ENCODE measurements around the gene HSD17B12.

HSD17B12 gene

DNA sequence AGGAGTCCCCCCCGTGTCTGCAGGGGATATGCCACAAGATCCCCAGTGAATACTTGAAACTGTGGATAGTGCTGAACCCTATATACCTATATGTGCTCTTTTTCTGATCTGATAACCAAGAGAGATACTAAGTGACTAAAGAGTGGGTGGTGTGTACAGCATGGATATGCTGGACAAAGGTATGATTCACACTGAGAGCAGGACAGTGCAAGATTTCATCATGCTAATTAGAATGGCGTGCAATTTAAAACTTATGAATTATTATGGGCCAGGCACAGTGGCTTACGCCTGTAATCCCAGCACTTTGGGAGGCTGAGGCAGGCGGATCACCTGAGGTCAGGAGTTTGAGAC is 109.9 kb downstream of the HSD17B12 start:
- peaks cover 1 to 2% of the 10 kb centered on the region in 2 experiments for H3K36me3 ChIP-seq (ENCODE audit: control insufficient read depth in 1 of 2, insufficient read depth in 2 of 2, low read length in 2 of 2)
- H3K79me1 ChIP-seq (ENCODE audit: low read length): no peaks in the 10 kb centered on the region
- H3K9me3 ChIP-seq (ENCODE audit: insufficient read depth, low read depth, low read length): no peaks in the 10 kb centered on the region
- peak in 1 of 2 donors; percentile 12 for DNase-seq
- H2AK5ac ChIP-seq (ENCODE audit: low read length): no peak overlapping the region
- H3K79me2 ChIP-seq (ENCODE audit: control insufficient read depth, insufficient read depth, low read length, poor library complexity): no peaks in the 10 kb centered on the region
- H4K91ac ChIP-seq (ENCODE audit: low read depth, low read length): no peak overlapping the region
- H2BK12ac ChIP-seq (ENCODE audit: low read length): no peak overlapping the region
- no peak overlapping the region for H3K14ac ChIP-seq (ENCODE audit: low read length)
- no peak overlapping the region for H3K27ac ChIP-seq (ENCODE audit: low read depth, low read length)
- no peak overlapping the region for H2BK120ac ChIP-seq (ENCODE audit: insufficient read depth, low read length, poor library complexity)
- no peak overlapping the region for H3K4me2 ChIP-seq (ENCODE audit: low read length)
- no peak overlapping the region for H2AFZ ChIP-seq (ENCODE audit: insufficient read depth, low read length, poor library complexity)
- no peak overlapping the region for H3K9ac ChIP-seq (ENCODE audit: low read length)
- H4K12ac ChIP-seq (ENCODE audit: low read depth, low read length): no peak overlapping the region
- WGBS (ENCODE audit: extremely low coverage, insufficient coverage, insufficient read length): no CpG with 5 or more reads among the region's 4 CpGs
- H3K4ac ChIP-seq (ENCODE audit: low read depth, low read length): no peak overlapping the region
- no peak overlapping the region for H3K18ac ChIP-seq (ENCODE audit: low read length)
- H4K8ac ChIP-seq (ENCODE audit: low read depth, low read length): no peak overlapping the region
- H2BK5ac ChIP-seq (ENCODE audit: low read depth, low read length, poor library complexity): no peak overlapping the region
- H3K4me3 ChIP-seq (ENCODE audit: low read depth, low read length): no peak overlapping the region
- H3K27me3 ChIP-seq (ENCODE audit: insufficient read depth, low read length): no peaks in the 10 kb centered on the region
- no peaks in the 10 kb centered on the region for H3K4me1 ChIP-seq (ENCODE audit: control insufficient read depth in 1 of 2, insufficient read depth in 2 of 2, low read length in 2 of 2)
- no peak overlapping the region for H3K23ac ChIP-seq (ENCODE audit: low read length)

DNA sequence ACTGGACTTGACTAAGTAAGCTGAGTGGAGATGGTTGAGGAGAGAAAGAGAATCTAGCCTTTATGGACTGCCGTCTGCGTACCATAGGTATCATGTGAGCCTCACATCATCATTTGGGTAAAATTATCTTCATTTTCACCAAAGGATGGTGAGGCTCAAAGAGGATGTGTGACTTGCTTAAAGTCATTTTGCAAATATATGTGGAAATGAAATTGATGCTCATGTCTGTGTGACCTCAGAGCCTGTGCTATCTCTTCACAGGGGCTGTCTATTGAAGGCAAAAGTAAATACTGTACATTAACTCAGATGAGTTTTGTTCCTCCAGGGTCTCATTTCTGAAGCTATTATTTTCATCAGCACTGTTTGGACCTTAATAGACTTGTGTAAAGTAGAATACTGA is 116.8 kb downstream of the HSD17B12 start:
- no peak overlapping the region for H2BK5ac ChIP-seq (ENCODE audit: low read depth, low read length, poor library complexity)
- no peak overlapping the region for H3K14ac ChIP-seq (ENCODE audit: low read length)
- WGBS (ENCODE audit: extremely low coverage, insufficient coverage, insufficient read length): no CpG with 5 or more reads among the region's 2 CpGs

DNA sequence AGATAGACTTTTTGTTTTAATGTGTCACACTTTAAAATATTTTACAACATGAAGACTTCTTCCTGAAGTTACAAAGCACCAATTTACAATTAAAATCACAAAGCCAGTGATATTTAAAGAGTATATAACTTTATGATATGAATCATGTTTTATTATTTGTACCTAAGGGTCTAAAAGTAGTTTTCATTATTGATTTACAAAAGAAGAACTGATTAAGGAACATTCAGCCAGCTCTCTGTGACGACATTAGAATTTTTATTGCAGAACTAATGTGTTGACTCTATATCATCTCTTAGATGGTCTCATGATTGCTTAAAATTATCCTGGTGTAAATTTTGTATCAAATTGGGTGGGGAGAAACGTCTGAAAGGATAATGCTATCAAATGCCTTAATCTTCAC is 117.3 kb downstream of the HSD17B12 start:
- H3K18ac ChIP-seq (ENCODE audit: low read length): no peak overlapping the region
- H3K27ac ChIP-seq (ENCODE audit: low read depth, low read length): no peak overlapping the region
- no peaks in the 10 kb centered on the region for H3K9me3 ChIP-seq (ENCODE audit: insufficient read depth, low read depth, low read length)
- no peaks in the 10 kb centered on the region for H3K79me2 ChIP-seq (ENCODE audit: control insufficient read depth, insufficient read depth, low read length, poor library complexity)
- H2BK12ac ChIP-seq (ENCODE audit: low read length): no peak overlapping the region
- H3K36me3 ChIP-seq (ENCODE audit: control insufficient read depth in 1 of 2, insufficient read depth in 2 of 2, low read length in 2 of 2): peaks cover 0 to 3% of the 10 kb centered on the region in 2 experiments
- no peak overlapping the region for H4K12ac ChIP-seq (ENCODE audit: low read depth, low read length)
- H2AFZ ChIP-seq (ENCODE audit: insufficient read depth, low read length, poor library complexity): no peak overlapping the region
- DNase-seq: no peak
- no peak overlapping the region for H3K14ac ChIP-seq (ENCODE audit: low read length)
- H2BK120ac ChIP-seq (ENCODE audit: insufficient read depth, low read length, poor library complexity): no peak overlapping the region
- WGBS (ENCODE audit: extremely low coverage, insufficient coverage, insufficient read length): no CpG with 5 or more reads among the region's 2 CpGs
- H2AK5ac ChIP-seq (ENCODE audit: low read length): no peak overlapping the region
- no peak overlapping the region for H3K9ac ChIP-seq (ENCODE audit: low read length)
- H3K23ac ChIP-seq (ENCODE audit: low read length): no peak overlapping the region
- no peaks in the 10 kb centered on the region for H3K79me1 ChIP-seq (ENCODE audit: low read length)
- no peak overlapping the region for H4K91ac ChIP-seq (ENCODE audit: low read depth, low read length)
- H2BK5ac ChIP-seq (ENCODE audit: low read depth, low read length, poor library complexity): no peak overlapping the region
- no peak overlapping the region for H3K4ac ChIP-seq (ENCODE audit: low read depth, low read length)
- no peak overlapping the region for H3K4me3 ChIP-seq (ENCODE audit: low read depth, low read length)
- H3K27me3 ChIP-seq (ENCODE audit: insufficient read depth, low read length): no peaks in the 10 kb centered on the region
- H3K4me2 ChIP-seq (ENCODE audit: low read length): no peak overlapping the region
- H3K4me1 ChIP-seq (ENCODE audit: control insufficient read depth in 1 of 2, insufficient read depth in 2 of 2, low read length in 2 of 2): no peaks in the 10 kb centered on the region
- no peak overlapping the region for H4K8ac ChIP-seq (ENCODE audit: low read depth, low read length)

More for the DNA sequence above, 116.8 kb downstream of the HSD17B12 start:
- no peaks in the 10 kb centered on the region for H3K9me3 ChIP-seq (ENCODE audit: insufficient read depth, low read depth, low read length)
- no peak overlapping the region for H3K4me2 ChIP-seq (ENCODE audit: low read length)
- H3K27me3 ChIP-seq (ENCODE audit: insufficient read depth, low read length): no peaks in the 10 kb centered on the region
- H2AFZ ChIP-seq (ENCODE audit: insufficient read depth, low read length, poor library complexity): no peak overlapping the region
- H3K27ac ChIP-seq (ENCODE audit: low read depth, low read length): no peak overlapping the region
- H3K23ac ChIP-seq (ENCODE audit: low read length): no peak overlapping the region
- no peak overlapping the region for H2AK5ac ChIP-seq (ENCODE audit: low read length)
- H4K12ac ChIP-seq (ENCODE audit: low read depth, low read length): no peak overlapping the region
- H2BK12ac ChIP-seq (ENCODE audit: low read length): no peak overlapping the region
- no peak overlapping the region for H4K8ac ChIP-seq (ENCODE audit: low read depth, low read length)
- H3K4ac ChIP-seq (ENCODE audit: low read depth, low read length): no peak overlapping the region
- H3K79me2 ChIP-seq (ENCODE audit: control insufficient read depth, insufficient read depth, low read length, poor library complexity): no peaks in the 10 kb centered on the region
- H2BK120ac ChIP-seq (ENCODE audit: insufficient read depth, low read length, poor library complexity): no peak overlapping the region
- peaks cover 0 to 3% of the 10 kb centered on the region in 2 experiments for H3K36me3 ChIP-seq (ENCODE audit: control insufficient read depth in 1 of 2, insufficient read depth in 2 of 2, low read length in 2 of 2)
- no peak for DNase-seq
- no peaks in the 10 kb centered on the region for H3K4me1 ChIP-seq (ENCODE audit: control insufficient read depth in 1 of 2, insufficient read depth in 2 of 2, low read length in 2 of 2)
- H3K79me1 ChIP-seq (ENCODE audit: low read length): no peaks in the 10 kb centered on the region
- H3K18ac ChIP-seq (ENCODE audit: low read length): no peak overlapping the region
- H3K9ac ChIP-seq (ENCODE audit: low read length): no peak overlapping the region
- H3K4me3 ChIP-seq (ENCODE audit: low read depth, low read length): no peak overlapping the region
- H4K91ac ChIP-seq (ENCODE audit: low read depth, low read length): no peak overlapping the region

DNA sequence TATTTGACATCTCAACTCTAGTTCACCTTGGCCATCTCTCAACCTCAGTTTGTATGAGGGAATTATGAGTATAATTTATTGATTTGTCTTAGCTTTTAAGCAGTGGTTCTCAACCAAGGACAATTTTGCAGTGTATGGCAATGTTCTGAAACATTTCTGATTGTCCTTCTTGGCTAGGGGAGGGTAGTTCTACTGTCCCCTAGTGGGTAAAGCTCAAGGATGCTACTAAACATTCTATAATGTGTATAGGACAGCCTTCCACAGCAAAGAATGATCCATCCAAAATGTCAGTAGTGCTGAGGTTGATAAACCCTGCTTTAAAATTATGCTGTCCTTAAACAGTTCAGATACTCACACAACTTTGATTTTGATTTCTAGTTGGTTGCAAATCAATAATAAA is 122.0 kb downstream of the HSD17B12 start:
- no peak overlapping the region for H3K27ac ChIP-seq (ENCODE audit: low read depth, low read length)
- no peak overlapping the region for H2AFZ ChIP-seq (ENCODE audit: insufficient read depth, low read length, poor library complexity)
- H4K8ac ChIP-seq (ENCODE audit: low read depth, low read length): no peak overlapping the region
- H3K14ac ChIP-seq (ENCODE audit: low read length): no peak overlapping the region
- H2BK5ac ChIP-seq (ENCODE audit: low read depth, low read length, poor library complexity): no peak overlapping the region
- no peak overlapping the region for H3K4me2 ChIP-seq (ENCODE audit: low read length)
- H3K79me1 ChIP-seq (ENCODE audit: low read length): no peaks in the 10 kb centered on the region
- peaks cover 0 to 1% of the 10 kb centered on the region in 2 experiments for H3K36me3 ChIP-seq (ENCODE audit: control insufficient read depth in 1 of 2, insufficient read depth in 2 of 2, low read length in 2 of 2)
- no peaks in the 10 kb centered on the region for H3K27me3 ChIP-seq (ENCODE audit: insufficient read depth, low read length)
- H3K9ac ChIP-seq (ENCODE audit: low read length): no peak overlapping the region
- no peak overlapping the region for H3K4me3 ChIP-seq (ENCODE audit: low read depth, low read length)
- H2BK12ac ChIP-seq (ENCODE audit: low read length): no peak overlapping the region
- H3K79me2 ChIP-seq (ENCODE audit: control insufficient read depth, insufficient read depth, low read length, poor library complexity): no peaks in the 10 kb centered on the region
- no peak overlapping the region for H3K18ac ChIP-seq (ENCODE audit: low read length)
- no peak overlapping the region for H4K91ac ChIP-seq (ENCODE audit: low read depth, low read length)
- H3K4ac ChIP-seq (ENCODE audit: low read depth, low read length): no peak overlapping the region
- H3K9me3 ChIP-seq (ENCODE audit: insufficient read depth, low read depth, low read length): no peaks in the 10 kb centered on the region
- peak in 1 of 2 donors; percentile 15 for DNase-seq
- H4K12ac ChIP-seq (ENCODE audit: low read depth, low read length): no peak overlapping the region
- H2AK5ac ChIP-seq (ENCODE audit: low read length): no peak overlapping the region
- H3K4me1 ChIP-seq (ENCODE audit: control insufficient read depth in 1 of 2, insufficient read depth in 2 of 2, low read length in 2 of 2): no peaks in the 10 kb centered on the region
- H2BK120ac ChIP-seq (ENCODE audit: insufficient read depth, low read length, poor library complexity): no peak overlapping the region
- no peak overlapping the region for H3K23ac ChIP-seq (ENCODE audit: low read length)

All from trophoblast cell (in vitro differentiated cells and primary cell).